ENCODE data around the gene FTO. TPM values are rescaled to one million over a fixed set of nuclear protein-coding genes. Genes with fewer than 3 reads are reported as not detected.
A peak's percentile ranks its signal among the peaks of the same experiment; 100 is the strongest.

FTO gene
- total RNA-seq, 1 donor from 2014 or later, result 106 TPM

DNA sequence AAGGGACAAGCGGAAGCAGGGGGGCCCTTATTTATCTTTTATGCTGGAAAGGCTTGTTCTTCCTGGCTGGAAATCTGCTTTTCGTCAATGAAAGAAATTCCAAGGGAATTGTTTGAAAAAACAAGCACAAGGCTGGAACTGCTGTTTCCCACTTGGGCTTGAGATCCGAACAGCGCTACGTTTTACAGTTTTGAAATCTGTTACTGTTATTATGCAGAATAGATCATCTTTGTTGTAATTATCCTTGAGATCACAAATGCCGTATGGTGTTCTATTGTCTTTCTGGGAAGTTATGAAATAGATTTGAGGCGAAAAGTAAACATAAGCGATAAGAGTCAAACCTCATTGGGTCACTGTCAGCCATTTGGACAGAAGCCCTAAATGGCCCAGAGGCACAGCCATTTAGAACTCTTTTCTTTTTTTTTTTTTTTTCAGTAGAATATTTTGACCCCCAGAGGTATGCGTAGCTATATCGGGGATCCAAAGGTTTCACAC is 359.4 kb downstream of the FTO start:
- Mint-ChIP-seq H3K27me3 (ENCODE audit: unreplicated experiment) (peaks cover 9% of the 10 kb centered on the region), H3K36me3 (ENCODE audit: unreplicated experiment) (no peaks in the 10 kb centered on the region), H3K4me3 (ENCODE audit: unreplicated experiment) (peak overlapping the region; percentile 31), H3K9me3 (ENCODE audit: unreplicated experiment) (no peaks in the 10 kb centered on the region), H3K4me1 (ENCODE audit: low read depth, unreplicated experiment) (peaks cover 38% of the 10 kb centered on the region), H3K27ac (ENCODE audit: unreplicated experiment) (no peak overlapping the region)
- no peak for TF ChIP-seq CTCF (IDR thresholded peaks at IDR 0.05; ENCODE audit: partially characterized antibody, unreplicated experiment)
- no peak for DNase-seq

- H3K27me3 Mint-ChIP-seq (ENCODE audit: unreplicated experiment), result peaks cover 11% of the 10 kb centered on the region
- peaks cover 48% of the 10 kb centered on the region for H3K4me1 Mint-ChIP-seq (ENCODE audit: low read depth, unreplicated experiment)
- no peak for DNase-seq
- no peak overlapping the region for H3K4me3 Mint-ChIP-seq (ENCODE audit: unreplicated experiment)
- no peak overlapping the region for H3K27ac Mint-ChIP-seq (ENCODE audit: unreplicated experiment)
- H3K9me3 Mint-ChIP-seq (ENCODE audit: unreplicated experiment), result peaks cover 6% of the 10 kb centered on the region
- no peak for TF ChIP-seq CTCF (IDR thresholded peaks at IDR 0.05; ENCODE audit: partially characterized antibody, unreplicated experiment)
- H3K36me3 Mint-ChIP-seq (ENCODE audit: unreplicated experiment), result no peaks in the 10 kb centered on the region
Observed at GRCh38 chr16:54066451-54067105, 362.6 kb downstream of the FTO start.

- Mint-ChIP-seq H3K27ac (ENCODE audit: unreplicated experiment) (no peak overlapping the region), H3K36me3 (ENCODE audit: unreplicated experiment) (no peaks in the 10 kb centered on the region), H3K4me1 (ENCODE audit: low read depth, unreplicated experiment) (peaks cover 47% of the 10 kb centered on the region), H3K27me3 (ENCODE audit: unreplicated experiment) (peaks cover 16% of the 10 kb centered on the region), H3K9me3 (ENCODE audit: unreplicated experiment) (peaks cover 14% of the 10 kb centered on the region), H3K4me3 (ENCODE audit: unreplicated experiment) (peak overlapping the region; percentile 17)
- no peak for TF ChIP-seq CTCF (IDR thresholded peaks at IDR 0.05; ENCODE audit: partially characterized antibody, unreplicated experiment)
- no peak for DNase-seq
Observed at GRCh38 chr16:54067322-54068065, 363.5 kb downstream of the FTO start.

- H3K4me1 Mint-ChIP-seq (ENCODE audit: low read depth, unreplicated experiment), result peaks cover 46% of the 10 kb centered on the region
- TF ChIP-seq CTCF (IDR thresholded peaks at IDR 0.05; ENCODE audit: partially characterized antibody, unreplicated experiment), result no peak
- peaks cover 11% of the 10 kb centered on the region for H3K27me3 Mint-ChIP-seq (ENCODE audit: unreplicated experiment)
- H3K4me3 Mint-ChIP-seq (ENCODE audit: unreplicated experiment), result peak overlapping the region; percentile 17
- peaks cover 19% of the 10 kb centered on the region for H3K9me3 Mint-ChIP-seq (ENCODE audit: unreplicated experiment)
- no peaks in the 10 kb centered on the region for H3K36me3 Mint-ChIP-seq (ENCODE audit: unreplicated experiment)
- H3K27ac Mint-ChIP-seq (ENCODE audit: unreplicated experiment), result no peak overlapping the region
- no peak for DNase-seq
Observed at GRCh38 chr16:54068212-54068611, 364.3 kb downstream of the FTO start.
